HepG2 (cell line): ENCODE data around the gene LTK. TPM values are rescaled to one million over a fixed set of nuclear protein-coding genes. Genes with fewer than 3 reads are reported as not detected.
A peak's percentile ranks its signal among the peaks of the same experiment; 100 is the strongest.

Source experiments
- ATAC-seq: fragments of 200-7000 bp; cut with Tn5 transposase; 3 replicates; pipeline ENCODE4 v1.9.1; 2020; ENCODE audit warnings: mild to moderate bottlenecking, moderate library complexity
- BruUV-seq: library from RNA; stranded (reverse); fragments of 400-500 nt; replicated peaks from 2 replicates; lab custom pipeline; 2021; lab: Mats Ljungman, UMichigan
- CTCF ChIA-PET: fragments of 300-600 bp; formaldehyde crosslinking; extraction: SDS; loops from one replicate; lab custom pipeline; 2021; ENCODE audit warnings: low total read pairs, inconsistent platforms, low intra/inter-chr PET ratio; lab: Yijun Ruan, JAX
- POLR2A ChIA-PET: fragments of 350-600 bp; sonication (Branson Sonifier 250); formaldehyde crosslinking; loops from one replicate; lab custom pipeline; 2020; ENCODE audit warnings: antibody characterized with exemption, inconsistent platforms; lab: Yijun Ruan, JAX
- DNase-seq: peaks from one replicate; pipeline ENCODE4 v3.0.0-alpha.2; 2015; ENCODE audit warnings: low spot score
- FAIRE-seq: peaks from 3 replicates; lab custom pipeline; 2011; peaks lifted over from hg19 to GRCh38; lab: Jason Lieb, UNC
- H2AFZ ChIP-seq: one replicate; pipeline ENCODE4 v1.6.1; 2011; ENCODE audit warnings: low read length, inconsistent platforms
- H3K27ac ChIP-seq: fragments of 300-600 bp; 3 replicates; pipeline ENCODE4 v1.8.0; 2011; ENCODE audit warnings: mixed run types, mild to moderate bottlenecking, mixed read lengths, low read length, inconsistent platforms; ENCODE audit not compliant: insufficient read depth; ENCODE audit errors: extremely low read length
- H3K27me3 ChIP-seq, 2 experiments: fragments of 200-600 bp in 1 of 2; 2 replicates in 1 of 2; 3 replicates in 1 of 2; pipeline versions ENCODE4 v1.6.0 to v1.8.0; 2011; ENCODE audit warnings: low read length in 2 of 2, mild to moderate bottlenecking in 2 of 2, moderate library complexity in 2 of 2, inconsistent platforms in 1 of 2; ENCODE audit not compliant: insufficient read depth in 2 of 2, control insufficient read depth in 1 of 2
- H3K36me3 ChIP-seq, 2 experiments: fragments of 200-600 bp in 1 of 2; replicated peaks in 1 of 2; 2 replicates in 1 of 2; 3 replicates in 1 of 2; pipeline versions ENCODE4 v1.5.1 to v1.8.0; 2011; ENCODE audit warnings: low read length in 2 of 2, inconsistent platforms in 1 of 2; ENCODE audit not compliant: insufficient read depth in 2 of 2, control insufficient read depth in 1 of 2
- H3K4me1 ChIP-seq: 2 replicates; pipeline ENCODE4 v1.5.1; 2012; ENCODE audit warnings: low read length, inconsistent platforms; ENCODE audit not compliant: insufficient read depth
- H3K4me2 ChIP-seq: 2 replicates; pipeline ENCODE4 v1.6.0; 2011; ENCODE audit warnings: low read depth, low read length, inconsistent platforms
- H3K4me3 ChIP-seq, 3 experiments: fragments of 200-600 bp in 1 of 3; sonication (generic), shearing (Covaris generic) in 1 of 3; replicated peaks in 1 of 3; 2 replicates each; pipeline ENCODE4 v1.5.1; 2011 to 2016; ENCODE audit warnings: low read length in 3 of 3, inconsistent platforms in 2 of 3, low read depth in 2 of 3, mild to moderate bottlenecking in 2 of 3, control low read depth in 1 of 3, mixed read lengths in 1 of 3; ENCODE audit not compliant: insufficient read depth in 1 of 3
- H3K79me2 ChIP-seq: one replicate; pipeline ENCODE4 v1.6.1; 2011; ENCODE audit warnings: low read length, inconsistent platforms; ENCODE audit not compliant: insufficient read depth
- H3K9ac ChIP-seq: 2 replicates; pipeline ENCODE4 v1.6.0; 2011; ENCODE audit warnings: mild to moderate bottlenecking, low read depth, low read length, inconsistent platforms; ENCODE audit not compliant: insufficient read depth
- H3K9me3 ChIP-seq: 2 replicates; pipeline ENCODE4 v1.5.1; 2012; ENCODE audit warnings: mild to moderate bottlenecking, low read length
- H4K20me1 ChIP-seq: 2 replicates; pipeline ENCODE4 v1.6.0; 2011; ENCODE audit warnings: inconsistent platforms, mild to moderate bottlenecking, low read length, moderate library complexity; ENCODE audit not compliant: insufficient read depth
- IRF2 ChIP-seq: IDR thresholded peaks from 2 replicates; pipeline ENCODE4 v1.6.1; 2018; ENCODE audit warnings: missing genetic modification reagents, missing compliant biosample characterization
- KLF11 ChIP-seq: IDR thresholded peaks from 2 replicates; pipeline ENCODE4 v1.6.1; 2016; ENCODE audit warnings: missing compliant biosample characterization
- ZC3H13 ChIP-seq: sonication (generic); formaldehyde crosslinking; IDR thresholded peaks from 2 replicates; pipeline ENCODE4 v1.8.1; 2023; ENCODE audit warnings: mild to moderate bottlenecking, missing genetic modification reagents, moderate library complexity
- ZNF770 ChIP-seq: sonication (generic); formaldehyde crosslinking; IDR thresholded peaks from 2 replicates; pipeline ENCODE4 v1.5.0; 2020; ENCODE audit warnings: mild to moderate bottlenecking, missing genetic modification reagents
- ZNF800 ChIP-seq: sonication (generic); formaldehyde crosslinking; IDR thresholded peaks from 2 replicates; pipeline ENCODE4 v1.4.0; 2020; ENCODE audit warnings: missing genetic modification reagents
- ZZZ3 ChIP-seq: sonication (generic); formaldehyde crosslinking; IDR thresholded peaks from 2 replicates; pipeline ENCODE4 v1.4.0; 2020; ENCODE audit warnings: missing genetic modification reagents, mild to moderate bottlenecking, borderline replicate concordance
- WGBS: methylation state at CpG from one replicate; pipeline ENCODE4 v1.1.6; 2017; ENCODE audit warnings: low lambda C conversion rate; 5-methylcytosine and 5-hydroxymethylcytosine counted together
- in situ Hi-C: cut with HindIII; loops from 2 replicates; pipeline ENCODE4 v1.10.0; 2017; ENCODE audit warnings: low pct_unique_long_range_greater_than_20kb; ENCODE audit not compliant: extremely low pct_ligation_motif_present
- intact Hi-C: fragments of 100-400 bp; cut with micrococcal nuclease; formaldehyde crosslinking; loops from one replicate; pipeline ENCODE4 v1.10.0; 2022; ENCODE audit not compliant: unreplicated experiment
- polyA plus RNA-seq, 8 experiments: library from polyadenylated mRNA; depleted of rRNA in 3 of 8; stranded (reverse) in 7 of 8; unstranded in 1 of 8; fragments of >200 nt; fragmentation: Illumina TruSeq in 4 of 8; extraction: Trizol in 4 of 8; gene quantifications; 2 replicates each; pipeline versions ENCODE4 v1.2.1 to v1.2.3, GENCODE V29; 2011 to 2016; ENCODE audit warnings: low read depth in 4 of 8, missing spikeins in 1 of 8, mixed read lengths in 1 of 8; ENCODE audit not compliant: insufficient read depth in 1 of 8
- total RNA-seq, 5 experiments: library from RNA; depleted of rRNA; stranded (reverse); fragments of >200 nt; fragmentation: Illumina TruSeq; extraction: Trizol; gene quantifications; 2 replicates each; pipeline ENCODE4 v1.2.3, GENCODE V29; 2016; ENCODE audit warnings: low read depth in 1 of 5
- TF ChIP-seq, protein P1 (sequence below): sonication (generic); formaldehyde crosslinking; IDR thresholded peaks from 2 replicates; pipeline ENCODE4 v1.5.0; 2020; ENCODE audit warnings: mild to moderate bottlenecking, missing genetic modification reagents, moderate library complexity

The LTK gene
- total and polyA plus RNA-seq, 2 of the 13 experiments (the other 11 are each of a cell fraction or from before 2014, with no cell fraction given) = 0.01 TPM; not detected in 1

DNA sequence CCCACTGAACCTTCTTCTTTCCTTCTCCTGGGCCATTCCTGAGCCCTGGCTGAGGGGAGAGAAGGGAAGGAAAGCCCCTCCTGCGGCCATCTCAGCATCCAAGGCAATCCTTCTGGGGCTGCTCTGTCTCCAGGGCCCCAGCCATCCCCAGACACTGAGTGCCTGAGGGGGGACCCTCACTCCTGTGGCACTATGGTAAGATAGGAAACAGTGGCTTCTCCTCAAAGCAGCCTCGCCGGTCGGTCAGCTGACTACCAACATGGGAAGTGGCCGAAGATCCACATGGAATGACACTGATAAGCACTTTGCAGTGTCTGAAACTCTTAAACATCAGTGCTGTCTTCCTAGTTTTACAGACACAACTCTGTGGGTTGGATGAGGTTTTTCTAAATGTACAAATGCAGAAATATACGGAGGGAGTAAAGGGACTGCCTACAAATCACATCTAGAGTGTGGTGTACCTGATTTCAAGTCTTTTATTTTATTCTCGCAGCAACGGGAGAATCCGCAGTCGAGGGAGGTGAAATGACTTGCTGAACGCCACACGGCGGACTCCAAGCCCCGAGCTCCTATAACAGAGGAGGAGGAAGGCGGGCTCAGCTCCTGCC is 20.9 kb downstream of the LTK start (continued):
- TF ChIP-seq, protein P1, sequence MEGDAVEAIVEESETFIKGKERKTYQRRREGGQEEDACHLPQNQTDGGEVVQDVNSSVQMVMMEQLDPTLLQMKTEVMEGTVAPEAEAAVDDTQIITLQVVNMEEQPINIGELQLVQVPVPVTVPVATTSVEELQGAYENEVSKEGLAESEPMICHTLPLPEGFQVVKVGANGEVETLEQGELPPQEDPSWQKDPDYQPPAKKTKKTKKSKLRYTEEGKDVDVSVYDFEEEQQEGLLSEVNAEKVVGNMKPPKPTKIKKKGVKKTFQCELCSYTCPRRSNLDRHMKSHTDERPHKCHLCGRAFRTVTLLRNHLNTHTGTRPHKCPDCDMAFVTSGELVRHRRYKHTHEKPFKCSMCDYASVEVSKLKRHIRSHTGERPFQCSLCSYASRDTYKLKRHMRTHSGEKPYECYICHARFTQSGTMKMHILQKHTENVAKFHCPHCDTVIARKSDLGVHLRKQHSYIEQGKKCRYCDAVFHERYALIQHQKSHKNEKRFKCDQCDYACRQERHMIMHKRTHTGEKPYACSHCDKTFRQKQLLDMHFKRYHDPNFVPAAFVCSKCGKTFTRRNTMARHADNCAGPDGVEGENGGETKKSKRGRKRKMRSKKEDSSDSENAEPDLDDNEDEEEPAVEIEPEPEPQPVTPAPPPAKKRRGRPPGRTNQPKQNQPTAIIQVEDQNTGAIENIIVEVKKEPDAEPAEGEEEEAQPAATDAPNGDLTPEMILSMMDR (CRISPR knock-in tag) = 0 out of 2 replicates have a peak, but pooled peaks have one; percentile 11
- TF ChIP-seq IRF2 (CRISPR knock-in tag) (peak; percentile 48; the same call in 1 of the 2 replicates), ZNF800 (CRISPR knock-in tag) (no peak), KLF11 (CRISPR knock-in tag) (0 out of 2 replicates have a peak, but pooled peaks have one; percentile 14), ZZZ3 (CRISPR knock-in tag) (no peak)

DNA sequence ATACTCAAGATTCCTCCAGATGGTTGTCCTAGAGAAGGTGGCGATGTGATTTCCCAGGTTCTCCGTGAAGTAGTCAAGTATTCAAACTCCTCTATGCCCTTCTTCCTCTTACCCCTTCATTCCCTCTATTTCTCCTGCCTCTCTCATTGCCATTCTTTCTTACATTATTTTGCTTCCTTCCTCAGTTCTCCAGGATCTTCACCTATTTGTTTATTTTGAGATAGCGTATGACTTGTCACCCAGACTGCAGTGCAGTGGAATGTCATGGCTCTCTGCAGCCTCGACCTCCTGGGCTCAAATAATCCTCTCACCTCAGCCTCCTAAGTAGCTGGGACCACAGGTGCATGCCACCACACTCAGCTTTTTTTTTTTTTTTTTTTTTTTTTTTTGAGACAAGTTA is 21.7 kb downstream of the LTK start:
- Histone ChIP-seq H4K20me1 (no peaks in the 10 kb centered on the region), H3K9me3 (no peaks in the 10 kb centered on the region), H3K27ac (no peak overlapping the region), H3K4me1 (peaks cover 21% of the 10 kb centered on the region), H3K36me3 (no peaks in the 10 kb centered on the region; a peak in 1 of 5 replicates), H3K27me3 (no peaks in the 10 kb centered on the region), H3K79me2 (peaks cover 24% of the 10 kb centered on the region), H3K4me2 (no peak overlapping the region), H2AFZ (no peak overlapping the region), H3K4me3 (no peak overlapping the region), H3K9ac (no peak overlapping the region)
- TF ChIP-seq ZC3H13 (CRISPR knock-in tag) (no peak), ZNF770 (peak; percentile 60; the same call in 1 of the 2 replicates)
- DNase-seq (no peak), ATAC-seq (no peak), FAIRE-seq (no peak)
- WGBS = 85% methylated on average over 4 of the region's 4 CpGs
- CTCF ChIA-PET = no interaction called here
- POLR2A ChIA-PET = interaction anchor here (1.9 kb wide), 1 partner anchor 52 kb away, joined by 15 read pairs; the partner anchor contains the start of gene RPAP1
- in situ Hi-C loops (no loop called here), intact Hi-C loops (loop anchor here (2.0 to 5.0 kb wide), 2 partner anchors 131 to 210 kb away; no protein-coding TSS in a partner anchor)
- no TSS peak for BruUV-seq
